Measurements from ENCODE around the gene PGAP3.
A peak's percentile ranks its signal among the peaks of the same experiment; 100 is the strongest.

PGAP3 gene

GRCh38 chr17:39694593-39694992, 6.7 kb upstream of the PGAP3 start:
- DNase-seq, result no peak

- no peak for DNase-seq
Measured at GRCh38 chr17:39688945-39689344, 1.1 kb upstream of the PGAP3 start.

- no peak for DNase-seq
Measured at GRCh38 chr17:39688475-39688835, 598 bp upstream of the PGAP3 start.

- no peak for DNase-seq
Measured at GRCh38 chr17:39687101-39687545, 734 bp downstream of the PGAP3 start.

GRCh38 chr17:39684369-39685192, 3.3 kb downstream of the PGAP3 start:
- no peak for DNase-seq

GRCh38 chr17:39683295-39683939, 4.4 kb downstream of the PGAP3 start:
- DNase-seq, result no peak

GRCh38 chr17:39679521-39680192, 8.2 kb downstream of the PGAP3 start:
- DNase-seq, result peak; percentile 61 to 64

- DNase-seq, result no peak
Measured at GRCh38 chr17:39678340-39679116, 9.3 kb downstream of the PGAP3 start.

- DNase-seq, result no peak
Measured at GRCh38 chr17:39677542-39678339, 10.1 kb downstream of the PGAP3 start.

- no peak for DNase-seq
Measured at GRCh38 chr17:39677072-39677471, 10.8 kb downstream of the PGAP3 start.

GRCh38 chr17:39676198-39676819, 11.5 kb downstream of the PGAP3 start:
- peak; percentile 71 to 73 for DNase-seq

GRCh38 chr17:39675390-39676082, 12.3 kb downstream of the PGAP3 start:
- no peak for DNase-seq

GRCh38 chr17:39674702-39675389, 13.0 kb downstream of the PGAP3 start:
- no peak for DNase-seq

- DNase-seq, result no peak
Measured at GRCh38 chr17:39674179-39674578, 13.7 kb downstream of the PGAP3 start.

GRCh38 chr17:39673335-39674081, 14.3 kb downstream of the PGAP3 start:
- no peak for DNase-seq

GRCh38 chr17:39672522-39673334, 15.1 kb downstream of the PGAP3 start:
- no peak for DNase-seq

- DNase-seq, result no peak
Measured at GRCh38 chr17:39671651-39672521, 16.0 kb downstream of the PGAP3 start.

- DNase-seq, result no peak
Measured at GRCh38 chr17:39670746-39671145, 17.1 kb downstream of the PGAP3 start.

All from CD4-positive, alpha-beta T cell treated with Interleukin-4 for 1 hour (primary cell).